ENCODE measurements around the gene CPZ.

DNA sequence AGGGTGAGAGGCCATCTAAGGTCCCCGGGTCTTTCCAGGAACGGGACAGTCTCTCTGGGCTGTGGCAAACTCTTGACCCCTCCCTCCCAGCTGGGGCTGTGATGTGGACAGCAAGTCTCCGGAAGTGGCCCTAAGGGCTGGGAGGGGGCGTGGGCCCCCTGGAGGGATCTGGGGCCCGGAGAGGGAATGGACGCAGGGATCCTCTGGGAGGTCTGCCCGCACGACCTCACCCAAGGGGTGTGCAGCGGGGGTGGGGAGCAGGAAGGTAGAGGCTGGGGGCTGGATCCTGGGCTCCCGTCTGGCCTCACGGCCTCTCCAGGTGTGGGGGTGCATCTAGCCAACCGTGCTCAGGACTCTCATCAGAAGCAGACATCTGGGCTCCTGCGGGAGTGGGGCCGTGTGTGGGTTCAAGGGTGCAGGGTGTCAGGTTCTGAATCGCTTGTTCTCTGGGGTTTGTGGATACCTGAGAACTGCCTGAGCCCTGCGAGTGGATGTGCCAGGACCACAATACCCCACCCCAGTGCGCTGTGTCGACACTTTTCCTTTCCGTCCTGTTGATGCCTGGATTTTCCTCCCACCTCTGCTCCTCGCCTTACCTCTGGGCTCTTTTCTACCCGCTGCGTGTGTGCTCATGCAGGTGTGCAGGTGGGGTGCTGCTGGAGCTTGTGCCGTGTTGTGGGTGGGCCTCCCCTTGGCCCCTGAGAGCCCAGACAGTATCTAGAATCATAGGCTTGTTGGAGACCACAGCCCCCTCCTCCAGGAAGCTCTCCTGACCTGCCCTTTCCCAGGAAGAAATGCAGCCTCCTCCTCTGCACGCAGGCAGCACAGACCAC is 915 bp downstream of the CPZ start:
- TF ChIP-seq POLR2A (IDR thresholded peaks at IDR 0.05; ENCODE audit: low read length) (no peak), GATA1 (IDR thresholded peaks at IDR 0.05; ENCODE audit: low read depth, low read length) (no peak)
